ENCODE results near the gene CCDC43.
"Not testable (repeated sequence)": the region's sequence is repeated elsewhere in the genome, so short reads cannot be mapped to it uniquely, and the experiment has no call there.

CCDC43 gene

DNA sequence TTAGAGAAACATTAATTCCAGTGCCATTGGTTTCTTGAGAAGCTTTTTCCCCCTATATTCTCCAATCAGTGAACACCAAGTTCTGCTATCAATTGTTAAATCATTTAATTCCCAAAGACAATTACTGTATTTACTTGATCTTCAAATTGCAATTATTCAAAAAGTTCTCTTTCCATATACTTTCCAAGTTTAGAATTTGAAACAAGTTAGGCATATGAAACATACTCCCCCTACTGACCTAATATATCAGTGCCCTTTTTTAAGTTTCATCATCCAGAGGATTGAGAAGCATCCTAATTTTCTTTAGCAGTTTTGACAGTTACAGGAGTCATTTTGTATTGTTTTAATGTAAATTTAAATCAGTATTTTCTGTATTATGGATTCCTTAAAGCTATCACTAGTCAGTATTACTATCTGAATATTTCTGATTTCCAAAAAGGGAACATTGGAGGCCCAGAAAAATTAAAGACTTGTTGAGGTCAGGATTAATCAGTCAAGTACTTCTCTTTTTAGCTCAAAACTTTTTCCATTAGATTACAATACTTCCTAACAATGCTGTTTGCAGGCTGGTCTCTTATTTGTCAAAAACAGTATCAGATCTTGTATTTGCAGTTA is 17.0 kb downstream of the CCDC43 start:
- no peak for DNase-seq (ENCODE audit: low read depth in 3 of 3)

- no peak for DNase-seq (ENCODE audit: low read depth in 3 of 3)
These were observed 23.6 kb downstream of the CCDC43 start for GRCh38 chr17:44666006-44666405.

DNA sequence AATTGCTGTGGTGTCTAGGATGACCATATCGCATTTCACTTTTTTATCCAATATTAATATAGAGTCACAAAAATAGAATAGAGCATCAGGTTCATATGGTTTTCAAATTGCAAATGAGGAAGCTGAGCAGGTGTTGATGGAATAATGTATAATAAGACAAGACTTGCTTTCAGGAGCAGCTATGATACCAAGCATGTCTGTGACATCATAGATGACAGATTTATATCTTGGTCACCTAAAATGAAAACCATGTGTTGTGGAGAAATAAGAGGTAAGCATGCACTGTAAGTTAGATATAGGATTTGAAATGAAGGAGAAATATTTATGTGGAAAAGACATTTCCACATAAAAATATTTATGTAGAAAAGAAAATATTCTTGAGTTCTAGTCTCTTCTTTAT is 24.7 kb downstream of the CCDC43 start:
- DNase-seq (ENCODE audit: low read depth in 3 of 3), result no peak

- no peak for DNase-seq (ENCODE audit: low read depth in 3 of 3)
These were observed 26.5 kb downstream of the CCDC43 start for GRCh38 chr17:44663095-44663494.

DNA sequence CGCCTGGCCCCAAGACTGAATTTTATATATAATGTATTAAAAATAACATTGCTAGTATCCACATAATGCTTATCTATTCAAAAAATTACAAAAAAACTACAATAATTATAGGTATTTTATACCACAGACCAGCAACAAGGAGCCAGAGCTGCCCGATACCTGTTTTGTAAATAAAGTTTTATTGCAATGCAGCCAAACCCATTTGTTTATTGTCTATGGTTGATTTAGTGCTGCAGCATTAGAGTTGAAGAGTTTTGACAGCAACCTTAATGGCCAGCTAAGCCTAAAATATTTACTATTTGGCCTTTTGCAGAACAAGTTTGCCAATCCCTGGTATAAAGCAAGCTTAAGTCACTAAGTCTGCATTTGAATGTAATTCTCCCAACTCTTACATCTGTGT is 27.7 kb downstream of the CCDC43 start:
- no peak for DNase-seq (ENCODE audit: low read depth in 3 of 3)

- peak; percentile 5 to 44 (median 8) for DNase-seq (ENCODE audit: low read depth in 3 of 3)
These were observed 33.4 kb downstream of the CCDC43 start, which contains the start of gene MEIOC for GRCh38 chr17:44655983-44656710. Gene MEIOC (plus strand): TSS chr17:44656468. CDS start chr17:44656614, 146 bp downstream.

DNA sequence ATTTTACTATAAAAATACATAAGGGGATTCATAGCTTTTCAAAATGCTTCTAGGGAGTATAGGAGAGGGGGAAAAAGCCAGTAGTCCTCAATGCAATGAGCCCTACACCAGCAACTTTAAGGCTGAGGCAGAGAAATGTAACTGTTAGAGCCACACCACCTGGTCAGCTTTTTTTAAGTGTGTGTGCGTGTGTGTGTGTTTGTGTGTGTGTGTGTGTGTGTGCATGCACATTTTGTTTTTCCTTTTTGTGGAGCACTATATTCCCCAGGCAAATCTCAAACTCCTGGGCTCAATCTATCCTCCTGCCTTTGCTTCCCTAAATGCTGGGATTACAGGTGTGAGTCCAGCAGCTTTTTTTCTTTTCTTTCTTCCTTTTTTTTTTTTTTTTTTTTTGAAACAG is 35.6 kb downstream of the CCDC43 start:
- DNase-seq (ENCODE audit: low read depth in 3 of 3), result no peak

- DNase-seq (ENCODE audit: low read depth in 3 of 3), result no peak
These were observed 36.2 kb downstream of the CCDC43 start for GRCh38 chr17:44653384-44653783.

DNA sequence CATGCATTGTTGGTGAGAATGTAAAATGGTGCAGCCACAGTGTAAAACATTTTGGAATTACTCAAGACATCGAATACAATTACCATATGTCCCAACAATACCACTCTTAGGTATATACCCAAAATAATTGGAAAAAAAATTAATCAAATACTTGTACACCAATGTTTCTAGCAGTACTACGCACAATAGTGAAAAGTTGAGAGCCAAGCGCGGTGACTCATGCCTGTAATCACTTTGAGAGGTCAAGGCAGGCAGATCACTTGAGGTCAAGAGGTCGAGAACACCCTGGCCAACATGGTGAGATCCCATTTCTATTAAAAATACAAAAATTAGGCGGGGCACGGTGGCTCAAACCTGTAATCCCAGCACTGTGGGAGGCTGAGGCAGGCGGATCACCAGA is 36.8 kb downstream of the CCDC43 start:
- DNase-seq (ENCODE audit: low read depth in 3 of 3), result no peak

DNA sequence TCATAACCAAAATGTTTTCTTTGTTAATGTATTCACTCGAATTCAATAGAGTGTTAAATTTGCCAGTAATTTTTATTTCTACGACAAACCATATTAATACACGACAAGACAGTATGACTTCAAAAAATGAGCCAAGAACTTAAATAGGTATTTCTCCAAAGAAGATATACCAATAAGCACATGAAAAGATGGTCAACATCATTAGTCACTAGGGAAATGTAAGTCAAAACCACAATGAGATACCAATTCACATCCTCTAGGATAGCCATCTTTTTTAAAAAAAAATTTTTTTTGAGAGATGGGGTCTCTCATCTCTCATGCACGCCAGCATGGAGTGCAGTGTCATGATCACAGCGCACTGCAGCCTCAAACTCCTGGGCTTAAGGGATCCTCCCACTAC is 38.3 kb downstream of the CCDC43 start:
- no peak for DNase-seq (ENCODE audit: low read depth in 3 of 3)

GRCh38 chr17:44648963-44649362 is 40.6 kb downstream of the CCDC43 start:
- no peak for DNase-seq (ENCODE audit: low read depth in 3 of 3)

DNA sequence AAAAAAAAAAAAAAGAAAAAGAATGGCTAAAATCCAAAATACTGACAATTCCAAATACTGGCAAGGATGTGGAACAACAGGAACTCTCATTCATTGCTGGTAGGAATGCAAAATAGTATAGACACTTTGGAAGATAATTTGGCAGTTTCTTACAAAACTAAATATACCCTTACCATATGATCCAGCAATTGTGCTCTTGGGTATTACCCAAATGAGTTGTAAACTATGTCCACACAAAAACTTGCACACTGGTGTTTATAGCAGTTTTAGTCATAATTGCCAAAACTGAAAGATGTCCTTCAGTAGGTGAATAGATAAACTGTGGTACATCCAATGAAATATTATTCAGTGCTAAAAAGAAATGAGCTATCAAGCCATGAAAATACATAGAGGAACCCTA is 41.8 kb downstream of the CCDC43 start:
- no peak for DNase-seq (ENCODE audit: low read depth in 3 of 3)

GRCh38 chr17:44646280-44646679 is 43.3 kb downstream of the CCDC43 start:
- no peak for DNase-seq (ENCODE audit: low read depth in 3 of 3)

- DNase-seq (ENCODE audit: low read depth in 3 of 3), result no peak
These were observed 44.2 kb downstream of the CCDC43 start for GRCh38 chr17:44645341-44645740.

DNA sequence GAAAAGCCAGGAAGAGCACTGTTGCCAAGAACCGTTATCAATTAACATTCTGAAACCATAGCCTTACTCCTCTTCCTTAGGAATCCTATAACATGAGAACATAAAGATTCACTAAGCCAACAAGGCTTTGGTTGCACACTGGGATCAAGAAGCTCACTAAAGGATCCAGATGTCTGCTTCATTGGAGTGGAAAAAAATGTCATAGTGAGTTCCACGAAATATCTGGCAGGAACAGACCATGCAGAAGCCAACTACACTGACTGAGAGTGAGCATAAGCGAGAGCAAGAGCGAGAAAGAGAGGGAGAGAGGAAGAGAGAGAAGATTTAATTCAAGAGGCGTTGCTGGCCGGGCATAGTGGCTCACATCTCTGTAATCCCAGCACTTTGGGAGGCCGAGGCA is 46.7 kb downstream of the CCDC43 start:
- no peak for DNase-seq (ENCODE audit: low read depth in 3 of 3)

- DNase-seq (ENCODE audit: low read depth in 3 of 3), result no peak
These were observed 52.5 kb downstream of the CCDC43 start for GRCh38 chr17:44637066-44637465.

DNA sequence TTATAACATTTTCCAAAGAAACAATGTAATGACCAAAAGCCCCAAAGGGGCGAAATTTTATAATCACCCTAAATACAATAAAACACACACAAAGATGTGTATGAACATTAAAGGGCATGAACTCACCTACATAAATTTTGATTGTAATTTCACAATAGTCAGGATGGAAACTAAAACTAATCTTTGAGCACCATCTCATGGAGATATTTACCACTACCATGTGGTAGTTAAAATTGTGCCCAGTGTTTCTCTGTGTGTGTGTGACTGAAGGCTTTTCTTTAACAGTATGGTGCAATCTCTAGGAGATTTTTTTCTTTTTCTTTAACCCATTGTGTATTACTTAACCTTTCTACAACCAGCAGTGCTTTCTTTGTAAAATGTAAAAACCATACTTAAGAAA is 53.0 kb downstream of the CCDC43 start:
- no peak for DNase-seq (ENCODE audit: low read depth in 3 of 3)

- DNase-seq (ENCODE audit: low read depth in 3 of 3), result not testable (repeated sequence)
These were observed 55.2 kb downstream of the CCDC43 start for GRCh38 chr17:44634401-44634800.

DNA sequence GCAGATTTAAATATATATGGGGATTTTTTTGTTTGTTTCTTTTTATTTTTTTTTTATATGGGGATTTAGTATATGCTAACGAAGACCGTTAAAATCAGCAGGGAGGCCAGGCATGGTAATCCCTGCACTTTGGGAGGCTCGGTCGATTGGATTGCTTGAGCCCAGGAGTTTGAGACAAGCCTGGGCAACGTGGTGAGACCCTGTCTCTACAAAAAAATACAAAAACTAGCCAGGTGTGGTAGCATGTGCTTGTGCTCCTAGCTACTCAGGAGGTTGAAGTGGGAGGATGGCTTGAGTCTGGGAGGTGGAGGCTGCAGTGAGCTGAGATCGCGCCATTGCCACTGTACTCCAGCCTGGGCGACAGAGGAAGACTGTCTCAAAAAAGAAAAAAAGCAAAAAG is 55.6 kb downstream of the CCDC43 start:
- DNase-seq (ENCODE audit: low read depth in 3 of 3), result no peak

DNA sequence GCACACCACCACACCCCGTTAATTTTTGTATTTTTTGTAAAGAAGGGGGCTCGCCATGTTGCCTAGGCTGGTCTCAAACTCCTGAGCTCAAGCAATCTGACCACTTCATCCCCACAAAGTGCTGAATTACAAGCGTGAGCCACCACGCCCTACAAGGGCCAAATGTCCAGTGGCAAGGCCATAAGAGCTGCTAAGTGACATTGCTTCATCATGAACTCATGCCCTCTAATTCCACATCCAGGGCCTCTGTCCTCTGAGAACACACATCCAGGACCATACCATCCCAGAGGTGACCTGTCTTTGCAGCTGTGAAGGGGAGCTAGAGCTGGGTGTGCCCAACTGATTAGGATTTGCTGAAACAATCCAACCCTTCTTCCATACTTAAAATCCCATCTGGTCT is 58.9 kb downstream of the CCDC43 start:
- DNase-seq (ENCODE audit: low read depth in 3 of 3), result no peak

- DNase-seq (ENCODE audit: low read depth in 3 of 3), result no peak
These were observed 60.3 kb downstream of the CCDC43 start for GRCh38 chr17:44629314-44629713.

- no peak for DNase-seq (ENCODE audit: low read depth in 3 of 3)
These were observed 61.1 kb downstream of the CCDC43 start for GRCh38 chr17:44628243-44629188.

All from stimulated activated CD4-positive, alpha-beta T cell treated with anti-CD3 and anti-CD28 coated beads, TNF-alpha, amount 100 ng/mL, for 48 hours (primary cell).